AG08396 (cell line): ENCODE measurements around the gene SHISAL1.
"Not testable (repeated sequence)": the region's sequence is repeated elsewhere in the genome, so short reads cannot be mapped to it uniquely, and the experiment has no call there.

Source experiments
- DNase-seq: peaks from one replicate; pipeline ENCODE4 v3.0.0; 2012; ENCODE audit warnings: low spot score, mixed read lengths

Gene SHISAL1

GRCh38 chr22:44302363-44302762 is 10.4 kb downstream of the SHISAL1 start:
- DNase-seq, result not testable (repeated sequence)

- no peak for DNase-seq
Measured at GRCh38 chr22:44301039-44301438, 11.7 kb downstream of the SHISAL1 start.

- no peak for DNase-seq
Measured at GRCh38 chr22:44299124-44299523, 13.6 kb downstream of the SHISAL1 start.

DNA sequence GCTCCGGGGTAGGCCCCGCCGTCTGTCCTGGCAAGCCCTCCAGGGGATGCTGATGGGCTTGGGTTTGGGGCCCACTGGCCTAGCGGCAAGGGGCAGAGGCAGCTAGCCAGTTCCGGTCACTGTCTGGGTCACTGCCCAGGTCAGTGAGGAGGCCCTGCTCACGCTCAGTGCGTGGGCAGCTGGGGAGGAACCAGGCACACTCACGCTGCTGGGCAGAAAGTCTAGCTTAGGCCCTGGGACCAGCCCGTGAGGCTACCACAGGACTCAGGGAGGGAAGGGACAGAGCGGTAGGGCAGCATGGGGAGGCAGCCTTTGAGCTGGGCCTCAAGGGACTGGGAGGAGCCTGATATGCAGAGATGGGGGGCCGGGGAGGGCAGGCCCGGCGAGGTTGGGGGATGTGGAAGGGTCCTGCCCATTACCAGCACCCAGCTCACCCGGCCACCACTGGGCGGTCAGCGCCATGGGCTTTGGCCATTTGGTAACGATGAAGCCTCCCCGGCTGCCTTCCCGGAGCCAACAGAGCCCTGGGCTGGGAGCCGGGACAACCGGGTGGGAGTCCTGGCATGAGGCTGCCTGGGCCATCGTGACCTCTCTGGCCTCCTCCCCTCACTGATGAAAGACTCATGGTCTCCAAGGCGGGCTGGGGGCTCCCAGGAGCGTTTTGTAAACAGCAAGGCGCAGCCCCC is 14.2 kb downstream of the SHISAL1 start:
- no peak for DNase-seq

DNA sequence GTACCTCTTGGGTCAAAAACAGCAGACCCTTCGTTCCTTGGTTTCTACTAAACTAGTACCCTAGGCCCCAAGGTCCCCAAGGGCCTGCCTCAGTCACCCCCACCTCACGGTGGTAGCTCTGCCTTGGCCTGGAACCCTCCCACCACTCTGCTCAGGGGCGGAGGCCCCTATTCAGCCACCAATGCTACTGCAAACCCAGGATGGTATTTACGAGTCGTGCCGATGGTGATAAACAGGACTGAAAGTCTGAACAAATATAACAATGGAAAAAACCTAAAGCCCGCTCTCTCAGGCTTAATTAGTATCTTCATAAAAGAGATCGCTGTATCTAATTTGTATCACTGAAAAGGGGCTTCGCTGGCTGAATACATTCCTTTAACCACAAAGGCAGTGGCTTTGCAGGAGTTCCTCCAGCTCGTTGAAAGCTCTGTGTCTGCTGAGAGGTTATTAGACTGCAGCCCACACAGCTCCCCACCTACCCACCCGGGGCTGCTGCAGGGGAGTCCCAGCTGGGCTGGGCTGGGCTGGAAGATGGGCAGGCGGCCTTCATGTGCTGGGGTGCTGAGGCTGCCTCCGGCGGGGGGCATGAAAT is 15.2 kb downstream of the SHISAL1 start:
- DNase-seq, result no peak

- DNase-seq, result no peak
Measured at GRCh38 chr22:44295406-44295805, 17.3 kb downstream of the SHISAL1 start.

DNA sequence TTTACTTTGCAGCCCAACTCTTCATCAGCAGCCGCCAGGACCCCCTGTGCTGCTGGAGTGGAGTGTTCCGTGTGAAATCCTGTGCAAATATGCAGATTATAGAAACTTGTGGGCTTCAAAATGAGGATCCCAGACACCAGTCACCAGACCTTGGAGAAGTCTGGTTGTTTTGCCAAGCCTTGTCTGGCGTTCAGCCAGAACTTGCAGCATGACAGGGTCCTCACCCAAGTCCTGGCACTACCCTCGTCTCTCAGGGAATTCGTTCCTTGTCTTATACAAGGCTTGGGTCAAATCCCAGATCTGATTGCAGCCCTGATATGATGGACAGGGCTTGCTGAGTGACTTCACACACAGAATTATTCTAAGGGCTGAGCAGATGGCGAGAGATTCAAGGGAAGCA is 18.9 kb downstream of the SHISAL1 start:
- no peak for DNase-seq

- no peak for DNase-seq
Measured at GRCh38 chr22:44293034-44293433, 19.7 kb downstream of the SHISAL1 start.

DNA sequence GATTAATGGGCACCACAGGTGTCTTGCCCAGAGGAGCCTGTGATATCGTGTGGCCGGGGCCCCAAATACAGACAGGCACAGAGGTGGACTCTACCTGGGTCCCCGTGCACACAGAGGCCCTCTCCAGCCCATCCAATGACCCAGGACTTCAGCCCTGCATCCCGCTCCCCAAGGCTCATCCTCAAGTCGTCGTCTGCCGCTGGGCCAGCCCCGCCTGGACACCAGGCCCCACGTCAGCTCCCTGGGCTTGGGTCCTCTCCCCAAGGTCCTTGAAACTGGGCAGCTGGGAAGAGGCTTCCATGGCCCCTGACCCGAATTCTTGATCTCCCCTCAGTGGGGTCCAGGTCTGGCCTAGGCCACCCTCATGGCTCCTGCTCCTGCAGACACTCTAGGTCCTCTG is 20.2 kb downstream of the SHISAL1 start:
- no peak for DNase-seq

GRCh38 chr22:44291674-44292360 is 20.9 kb downstream of the SHISAL1 start:
- DNase-seq, result no peak

GRCh38 chr22:44291265-44291664 is 21.5 kb downstream of the SHISAL1 start:
- DNase-seq, result no peak

- DNase-seq, result peak; percentile 46
Measured at GRCh38 chr22:44289414-44290171, 23.2 kb downstream of the SHISAL1 start.

- DNase-seq, result no peak
Measured at GRCh38 chr22:44288913-44289312, 23.8 kb downstream of the SHISAL1 start.

DNA sequence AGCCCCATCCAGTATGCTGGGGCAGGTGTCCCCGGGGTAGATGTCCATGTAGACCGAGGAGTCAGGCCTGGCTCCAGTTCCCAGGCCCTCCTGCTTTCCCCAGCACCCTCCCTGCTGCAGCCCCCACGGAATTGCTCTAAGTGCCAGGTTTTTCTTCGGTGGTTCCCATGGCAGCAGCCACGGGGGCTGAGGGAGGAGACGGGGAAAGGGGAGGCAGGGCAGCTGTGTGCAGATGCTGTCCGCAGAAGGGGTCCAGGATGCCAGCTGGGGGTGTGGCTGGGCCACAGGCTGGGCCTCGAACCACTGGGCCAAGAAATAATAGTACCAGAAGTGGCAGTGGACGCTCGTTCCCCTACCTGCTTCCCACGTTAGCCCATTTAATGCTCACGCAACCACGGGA is 25.0 kb downstream of the SHISAL1 start:
- DNase-seq, result no peak

DNA sequence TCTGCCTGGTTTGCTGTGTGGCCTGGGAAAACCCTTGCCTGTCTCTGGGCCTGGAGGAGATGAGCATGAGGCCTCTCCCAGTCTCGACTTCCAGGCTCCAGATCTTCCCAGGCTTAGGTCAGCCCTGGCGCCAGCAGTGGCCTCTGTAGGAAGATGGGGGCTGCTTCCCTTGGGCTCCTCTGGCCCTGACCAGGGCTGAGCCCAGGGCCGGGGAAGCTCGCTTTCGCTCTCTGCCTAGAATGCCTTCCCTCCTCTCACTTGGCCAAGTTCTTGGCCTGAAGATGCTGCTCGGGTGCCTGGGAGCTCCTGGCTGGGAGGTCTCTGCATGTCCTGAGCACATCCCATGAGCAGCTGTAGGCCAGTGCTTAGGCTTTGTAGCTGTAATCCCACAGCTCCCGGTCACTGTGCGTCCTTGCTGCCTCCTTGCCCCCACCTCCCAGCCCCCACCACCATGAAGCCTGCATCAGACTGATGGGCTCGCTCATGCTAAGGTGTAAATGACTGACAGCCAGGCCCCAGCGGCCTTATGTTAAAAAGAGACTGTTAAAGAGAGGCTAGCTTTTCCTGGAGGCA is 25.5 kb downstream of the SHISAL1 start:
- DNase-seq, result no peak

DNA sequence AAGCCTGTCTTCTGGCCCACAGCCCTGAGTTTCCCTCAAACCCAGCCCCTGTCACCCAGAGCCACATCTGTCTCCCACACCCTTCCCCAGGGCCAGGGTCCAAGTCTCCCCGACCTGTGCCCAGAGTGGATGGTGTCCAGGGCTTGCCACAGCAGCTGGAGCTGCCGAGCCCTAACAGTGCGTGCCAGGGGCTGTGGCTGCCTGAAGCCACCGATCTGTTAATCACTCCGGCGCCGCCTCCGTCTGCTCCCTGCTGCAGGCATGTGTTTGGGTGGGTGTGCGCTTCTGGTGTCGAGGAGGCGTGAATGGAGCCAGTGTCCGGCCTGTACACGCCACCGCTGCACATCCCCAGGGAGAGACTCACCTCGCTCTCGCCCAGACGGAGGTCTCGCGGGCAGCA is 26.1 kb downstream of the SHISAL1 start:
- DNase-seq, result peak; percentile 59

- no peak for DNase-seq
Measured at GRCh38 chr22:44284711-44285110, 28.0 kb downstream of the SHISAL1 start.

GRCh38 chr22:44281768-44282637 is 30.7 kb downstream of the SHISAL1 start:
- DNase-seq, result no peak

DNA sequence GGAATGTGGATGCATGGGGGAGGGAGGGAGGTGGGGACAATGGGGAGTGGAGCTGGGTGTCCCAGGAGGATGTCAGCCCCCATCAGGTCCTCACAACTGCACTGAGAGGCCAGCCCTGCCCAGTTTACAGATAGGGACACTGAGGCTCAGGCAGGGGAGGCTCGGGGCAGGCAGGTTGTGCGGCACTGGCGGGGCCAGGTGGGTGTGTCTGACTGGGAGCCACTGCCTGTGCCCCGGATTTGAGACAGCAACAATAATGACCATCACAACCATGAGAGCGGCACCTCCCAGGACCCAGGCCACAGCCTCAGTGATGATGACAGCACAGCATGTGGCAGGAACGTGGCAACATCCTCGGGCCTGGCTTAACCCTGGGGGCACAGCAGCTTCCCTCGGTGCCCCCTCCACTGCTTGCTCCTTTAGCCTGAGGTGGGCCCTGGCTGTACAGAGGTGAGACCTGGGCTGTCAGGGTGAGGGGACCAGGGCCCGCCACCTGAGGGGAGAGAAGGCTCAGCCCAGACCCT is 32.0 kb downstream of the SHISAL1 start:
- no peak for DNase-seq

DNA sequence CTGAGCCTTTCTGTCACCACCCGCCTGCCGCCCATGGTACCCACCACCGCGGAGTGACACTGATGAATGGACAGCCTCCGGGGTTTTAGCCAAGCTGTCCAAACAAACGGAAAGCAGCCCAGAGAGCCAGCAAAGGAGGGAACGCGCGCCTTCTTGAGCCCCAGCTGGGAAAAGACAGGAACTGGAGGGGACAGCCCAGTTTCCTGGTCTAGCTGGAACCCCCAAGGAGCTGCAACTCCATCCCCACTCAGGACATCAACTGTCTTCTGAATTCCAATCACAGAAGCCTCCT is 33.7 kb downstream of the SHISAL1 start:
- no peak for DNase-seq
